H4 (cell line): ENCODE data around the gene DACT2. TPM values are rescaled to one million over a fixed set of nuclear protein-coding genes. Genes with fewer than 3 reads are reported as not detected.
"Not testable (repeated sequence)": the region's sequence is repeated elsewhere in the genome, so short reads cannot be mapped to it uniquely, and the experiment has no call there.

Experiments used
- DNase-seq: peaks from one replicate; pipeline ENCODE4 v3.0.0-alpha.2; 2015; ENCODE audit warnings: low spot score
- total RNA-seq: library from RNA; depleted of rRNA; stranded (reverse); fragments of >200 nt; shearing (Covaris generic); gene quantifications from 2 replicates; pipeline ENCODE4 v1.2.3, GENCODE V29; 2014

DACT2 gene
- total RNA-seq, 1 experiment from 2014 or later: not detected

- no peak for DNase-seq
Observed at GRCh38 chr6:168282985-168283685, 36.4 kb downstream of the DACT2 start.

DNA sequence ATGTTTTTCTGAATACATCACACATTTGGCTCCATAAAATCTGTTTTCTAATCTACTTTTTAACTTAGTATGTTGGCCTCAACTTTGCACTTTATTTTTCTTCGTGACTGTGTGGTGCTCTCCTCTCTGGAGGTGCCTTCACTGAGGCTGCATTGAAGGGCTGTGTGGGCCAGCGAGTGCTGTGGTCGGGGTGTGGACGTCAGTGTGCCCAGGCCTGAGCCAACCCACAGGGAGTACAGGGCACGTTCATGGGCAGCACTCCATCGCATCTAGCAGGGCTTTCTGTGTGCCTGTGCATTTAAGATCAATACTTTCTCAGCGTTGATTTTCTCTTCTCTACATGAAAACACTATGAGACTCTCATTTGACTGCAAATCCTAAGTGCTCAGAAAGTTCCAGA lies 37.8 kb downstream of the DACT2 start:
- DNase-seq: no peak

GRCh38 chr6:168281314-168281713 lies 38.3 kb downstream of the DACT2 start:
- DNase-seq: not testable (repeated sequence)

DNA sequence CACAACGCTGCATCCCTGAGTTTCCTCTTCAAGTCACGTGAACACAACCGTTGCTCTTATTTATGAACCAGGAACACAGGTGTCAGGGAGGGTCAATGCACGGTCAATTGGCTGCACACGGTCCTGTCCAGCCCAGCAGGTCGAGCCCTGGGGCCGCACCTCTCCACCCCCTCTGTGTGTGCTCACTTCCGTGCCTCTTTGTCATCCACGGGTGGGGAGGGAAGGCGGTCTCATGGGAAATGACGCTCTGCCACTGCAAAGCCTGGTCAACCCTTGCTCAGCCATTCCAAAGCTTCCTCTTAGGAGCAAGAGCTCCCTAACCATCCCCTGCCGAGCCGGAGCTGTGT lies 38.7 kb downstream of the DACT2 start:
- no peak for DNase-seq

GRCh38 chr6:168280020-168280898 lies 39.3 kb downstream of the DACT2 start:
- DNase-seq: no peak

GRCh38 chr6:168279403-168279935 lies 40.1 kb downstream of the DACT2 start:
- no peak for DNase-seq

GRCh38 chr6:168278904-168279303 lies 40.7 kb downstream of the DACT2 start:
- no peak for DNase-seq

- DNase-seq: no peak
Observed at GRCh38 chr6:168277274-168277669, 42.3 kb downstream of the DACT2 start.

DNA sequence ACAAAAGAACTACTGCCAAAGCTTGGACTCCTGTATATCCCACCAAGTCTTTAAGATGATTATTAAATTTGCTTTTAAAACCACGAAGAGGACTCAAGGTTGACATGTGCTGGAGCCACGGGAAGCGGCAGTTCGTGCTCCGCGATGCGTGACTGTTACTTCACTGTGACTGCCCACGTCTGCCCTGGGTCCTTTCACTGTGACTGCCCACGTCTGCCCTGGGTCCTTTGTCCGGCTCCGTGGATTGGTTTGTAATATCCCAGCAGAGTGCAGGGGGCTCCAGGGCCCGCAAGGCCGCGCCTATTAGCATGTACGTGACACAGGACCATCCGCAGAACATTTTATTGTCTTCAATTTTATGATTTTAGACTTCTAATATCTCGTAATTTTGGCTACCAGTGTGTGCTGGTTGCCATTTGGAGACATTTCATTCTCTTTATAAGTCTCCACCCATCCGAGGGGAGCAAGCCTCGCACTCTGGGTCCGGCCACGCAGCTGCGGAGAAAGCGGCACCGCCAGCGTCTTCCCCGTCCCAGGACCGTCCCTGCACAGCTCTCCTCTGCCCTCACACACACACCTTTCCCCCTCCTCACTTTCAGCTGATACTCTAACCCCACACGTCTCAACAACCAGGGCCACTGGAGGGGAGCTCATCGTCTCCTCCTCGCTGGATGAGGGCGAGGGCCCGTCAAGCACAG lies 42.9 kb downstream of the DACT2 start:
- no peak for DNase-seq

- no peak for DNase-seq
Observed at GRCh38 chr6:168275168-168275567, 44.4 kb downstream of the DACT2 start.

- no peak for DNase-seq
Observed at GRCh38 chr6:168274037-168274952, 45.3 kb downstream of the DACT2 start.

DNA sequence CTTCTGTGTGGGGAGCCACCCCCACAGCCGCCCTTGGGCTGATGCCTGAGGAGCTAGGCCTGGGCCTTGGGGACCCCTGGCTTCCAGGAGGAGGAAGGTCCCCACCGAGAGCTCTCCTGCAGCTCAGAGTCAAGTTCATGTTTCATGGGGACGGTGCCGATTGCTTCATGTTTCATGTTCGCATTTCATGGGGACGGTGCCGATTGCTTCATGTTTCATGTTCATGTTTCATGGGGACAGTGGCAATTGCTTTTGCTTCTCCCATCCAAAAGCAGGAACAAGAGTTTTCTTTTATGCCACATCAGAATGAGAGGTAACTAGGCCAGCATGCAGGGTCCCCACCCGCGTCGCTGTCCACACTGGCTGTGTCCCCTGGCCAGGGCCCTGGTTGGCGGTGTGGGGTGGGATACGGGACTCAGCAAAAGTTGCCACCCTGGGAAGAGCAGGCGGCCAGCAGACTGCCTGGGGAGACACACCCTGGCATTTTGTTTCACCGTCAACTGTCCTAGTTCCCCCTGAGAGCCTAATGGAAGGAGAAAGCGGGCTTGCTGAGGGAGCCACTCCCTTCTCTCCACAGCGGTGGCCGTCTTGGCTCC lies 46.0 kb downstream of the DACT2 start:
- DNase-seq: no peak

DNA sequence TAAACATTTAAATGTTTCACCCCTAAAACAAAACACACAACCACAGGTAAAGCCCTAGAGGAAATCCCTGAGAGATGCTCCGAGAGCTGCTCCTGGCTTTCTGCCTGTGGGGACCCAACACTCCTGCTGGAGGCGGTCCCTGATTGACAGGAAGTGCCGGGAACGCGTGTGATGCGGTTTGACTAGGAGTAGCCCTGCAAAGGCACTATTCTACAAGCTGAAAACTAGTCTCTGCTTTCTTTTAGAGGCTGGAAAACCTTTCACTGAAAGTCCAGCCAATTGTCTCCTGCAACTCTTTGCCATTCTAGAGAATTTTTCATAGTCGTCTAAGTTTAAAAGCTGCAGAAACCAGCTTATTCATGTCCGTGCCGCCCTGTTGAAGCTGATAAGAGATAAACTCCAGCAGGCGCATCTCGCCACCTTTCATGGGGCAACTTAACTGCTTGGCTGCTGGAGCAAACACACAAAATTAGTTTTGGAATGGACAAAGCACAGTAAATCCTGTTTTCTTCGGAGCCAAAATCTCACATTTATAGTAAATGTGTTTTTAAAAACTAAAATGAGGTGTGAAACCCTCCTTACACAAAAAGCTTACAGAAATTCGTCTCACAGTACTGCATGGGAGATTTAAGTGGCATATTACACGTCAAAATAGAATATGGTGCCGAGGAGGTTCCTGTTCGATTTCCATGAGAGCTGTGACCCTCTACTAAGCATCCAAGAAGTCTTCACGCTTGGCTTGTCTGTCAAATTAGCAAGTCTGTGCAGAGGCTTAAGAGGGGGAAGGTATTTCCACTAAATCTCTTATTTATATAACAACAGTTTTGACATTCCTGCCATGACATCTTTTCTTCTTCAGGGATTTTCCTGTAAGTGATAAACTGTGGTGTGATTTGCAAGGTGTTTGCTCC lies 46.9 kb downstream of the DACT2 start:
- DNase-seq: no peak

GRCh38 chr6:168270274-168271172 lies 49.1 kb downstream of the DACT2 start:
- no peak for DNase-seq

DNA sequence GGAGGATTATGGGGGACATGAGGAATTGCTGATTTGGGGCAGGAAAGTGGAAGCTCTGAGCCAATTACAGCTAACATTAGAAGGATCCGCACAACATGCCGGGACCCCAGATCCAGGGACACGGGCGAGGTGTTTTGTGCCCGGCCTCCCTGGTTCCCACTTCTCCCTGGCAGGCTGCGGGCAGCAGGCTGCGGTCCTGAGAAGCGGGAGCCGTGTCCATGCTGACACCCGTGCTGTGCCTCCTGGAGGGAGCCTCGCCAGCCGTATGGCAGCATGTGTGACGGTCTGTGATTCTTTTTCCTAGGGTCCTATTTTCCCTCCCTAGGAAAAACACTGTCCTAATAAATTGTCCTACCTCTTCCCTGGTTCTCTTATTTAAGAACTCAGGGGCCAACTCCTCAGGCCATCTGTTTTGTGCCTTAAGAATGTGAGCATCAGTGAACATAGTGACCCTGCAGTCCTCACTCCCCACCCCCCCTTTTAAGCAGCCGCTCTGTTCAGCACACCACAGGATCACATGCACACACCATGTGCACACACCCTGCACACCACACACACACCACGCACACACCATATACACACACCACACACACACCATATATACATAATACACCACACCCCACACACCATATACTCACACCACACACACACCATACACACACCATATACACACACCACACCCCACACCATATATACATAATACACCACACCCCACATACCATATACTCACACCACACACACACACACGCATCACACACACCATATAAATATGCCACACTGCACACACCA lies 49.9 kb downstream of the DACT2 start:
- no peak for DNase-seq

DNA sequence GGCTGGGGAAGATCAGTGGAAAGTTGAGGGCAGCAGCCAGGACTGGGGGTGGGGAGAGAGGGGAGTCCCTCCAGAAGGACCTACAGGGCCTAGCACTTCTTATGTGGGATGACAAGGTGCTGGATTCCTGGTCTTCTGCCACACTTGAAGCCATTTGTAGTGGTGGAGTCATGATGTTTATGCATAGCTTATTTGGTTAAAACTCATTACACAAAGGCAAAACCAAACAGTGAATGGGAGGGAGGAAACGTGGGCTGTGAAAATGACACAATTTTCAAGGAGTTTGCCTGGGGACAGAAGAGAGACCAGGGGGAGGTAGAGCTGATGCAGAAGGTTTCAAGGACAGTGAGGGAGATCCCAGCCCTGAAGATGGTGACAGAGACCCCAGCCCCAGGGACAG lies 50.8 kb downstream of the DACT2 start:
- DNase-seq: no peak

- DNase-seq: not testable (repeated sequence)
Observed at GRCh38 chr6:168267779-168268178, 51.8 kb downstream of the DACT2 start.
